ENCODE results near the gene QRICH2. TPM values are rescaled to one million over a fixed set of nuclear protein-coding genes. Genes with fewer than 3 reads are reported as not detected.
"Not testable (repeated sequence)": the region's sequence is repeated elsewhere in the genome, so short reads cannot be mapped to it uniquely, and the experiment has no call there.

Gene QRICH2
- polyA plus RNA-seq, 1 experiment = 3.4 TPM

DNA sequence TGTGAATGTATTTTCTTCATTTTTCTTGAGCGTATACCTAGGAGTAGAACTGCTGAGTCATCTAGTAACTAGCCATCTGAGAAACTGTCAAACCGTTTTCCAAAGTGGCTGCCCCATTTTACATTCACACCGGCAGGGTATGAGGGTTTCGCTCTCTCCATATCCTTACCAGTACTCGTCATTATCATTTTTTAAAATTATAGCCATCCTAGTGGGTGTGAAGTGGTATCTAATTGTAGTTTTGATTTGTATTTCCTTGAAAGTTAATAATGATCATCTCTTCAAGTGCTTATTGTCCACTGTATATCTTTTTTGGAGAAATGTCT lies 73.8 kb downstream of the QRICH2 start:
- TF ChIP-seq, protein P1, sequence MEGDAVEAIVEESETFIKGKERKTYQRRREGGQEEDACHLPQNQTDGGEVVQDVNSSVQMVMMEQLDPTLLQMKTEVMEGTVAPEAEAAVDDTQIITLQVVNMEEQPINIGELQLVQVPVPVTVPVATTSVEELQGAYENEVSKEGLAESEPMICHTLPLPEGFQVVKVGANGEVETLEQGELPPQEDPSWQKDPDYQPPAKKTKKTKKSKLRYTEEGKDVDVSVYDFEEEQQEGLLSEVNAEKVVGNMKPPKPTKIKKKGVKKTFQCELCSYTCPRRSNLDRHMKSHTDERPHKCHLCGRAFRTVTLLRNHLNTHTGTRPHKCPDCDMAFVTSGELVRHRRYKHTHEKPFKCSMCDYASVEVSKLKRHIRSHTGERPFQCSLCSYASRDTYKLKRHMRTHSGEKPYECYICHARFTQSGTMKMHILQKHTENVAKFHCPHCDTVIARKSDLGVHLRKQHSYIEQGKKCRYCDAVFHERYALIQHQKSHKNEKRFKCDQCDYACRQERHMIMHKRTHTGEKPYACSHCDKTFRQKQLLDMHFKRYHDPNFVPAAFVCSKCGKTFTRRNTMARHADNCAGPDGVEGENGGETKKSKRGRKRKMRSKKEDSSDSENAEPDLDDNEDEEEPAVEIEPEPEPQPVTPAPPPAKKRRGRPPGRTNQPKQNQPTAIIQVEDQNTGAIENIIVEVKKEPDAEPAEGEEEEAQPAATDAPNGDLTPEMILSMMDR (IDR thresholded peaks at IDR 0.05; ENCODE audit: insufficient read depth, low read depth, low read length) = no peak
- CTCF ChIA-PET = interaction anchor here (0.7 to 2.4 kb wide), 2 partner anchors 9 to 46 kb away, joined by 3 to 4 read pairs; no protein-coding TSS in a partner anchor
- H3K36me3 ChIP-seq (ENCODE audit: control insufficient read depth, insufficient read depth, low read length) = no peaks in the 10 kb centered on the region
- H3K27me3 ChIP-seq (ENCODE audit: control insufficient read depth, insufficient read depth, low read length) = peaks cover 11% of the 10 kb centered on the region
- POLR2A ChIA-PET = no interaction called here
- no peak overlapping the region for H3K4me3 ChIP-seq (ENCODE audit: low read depth, low read length)
- DNase-seq (ENCODE audit: low read depth) = no peak

DNA sequence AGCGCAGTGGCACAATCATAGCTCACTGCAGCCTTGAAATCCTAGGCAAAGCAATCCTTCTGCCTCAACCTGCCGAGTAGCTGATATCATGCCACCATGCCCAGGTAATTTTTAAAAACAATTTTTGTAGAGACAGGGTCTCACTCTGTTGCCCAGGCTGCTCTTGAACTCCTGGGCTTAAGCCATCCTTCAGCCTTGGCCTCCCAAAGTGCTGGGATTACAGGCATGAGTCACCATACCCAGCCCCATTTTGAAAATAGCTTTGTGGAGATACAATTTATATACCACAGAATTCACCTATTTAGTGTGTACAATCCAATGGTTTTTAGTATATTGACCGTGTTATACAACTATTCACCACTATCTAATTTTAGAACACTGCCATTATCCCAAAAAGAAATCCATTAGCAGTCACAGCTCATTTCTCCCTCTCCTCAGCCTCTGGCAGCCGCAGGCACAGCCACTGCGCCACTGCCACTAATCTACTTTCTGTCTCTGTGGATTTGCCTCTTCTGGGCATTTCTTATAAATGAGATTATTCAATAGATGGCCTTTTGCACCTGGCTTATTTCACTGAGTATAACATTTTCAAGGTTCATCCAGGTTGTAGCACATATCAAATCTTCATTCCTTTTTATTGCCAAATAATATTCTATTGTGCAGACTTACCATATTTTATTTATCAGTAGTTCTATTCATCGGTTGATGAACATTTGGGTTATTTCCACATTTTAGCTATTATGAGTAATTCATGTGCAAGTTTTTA lies 74.3 kb downstream of the QRICH2 start:
- Histone ChIP-seq H3K36me3 (ENCODE audit: control insufficient read depth, insufficient read depth, low read length) (no peaks in the 10 kb centered on the region), H3K27me3 (ENCODE audit: control insufficient read depth, insufficient read depth, low read length) (peaks cover 11% of the 10 kb centered on the region), H3K4me3 (ENCODE audit: low read depth, low read length) (no peak overlapping the region)
- TF ChIP-seq, protein P1 (IDR thresholded peaks at IDR 0.05; ENCODE audit: insufficient read depth, low read depth, low read length) = no peak
- no peak for DNase-seq (ENCODE audit: low read depth)
- ChIA-PET CTCF (interaction anchor here (0.7 to 2.4 kb wide), 2 partner anchors 9 to 46 kb away, joined by 3 to 4 read pairs; no protein-coding TSS in a partner anchor), POLR2A (no interaction called here)

DNA sequence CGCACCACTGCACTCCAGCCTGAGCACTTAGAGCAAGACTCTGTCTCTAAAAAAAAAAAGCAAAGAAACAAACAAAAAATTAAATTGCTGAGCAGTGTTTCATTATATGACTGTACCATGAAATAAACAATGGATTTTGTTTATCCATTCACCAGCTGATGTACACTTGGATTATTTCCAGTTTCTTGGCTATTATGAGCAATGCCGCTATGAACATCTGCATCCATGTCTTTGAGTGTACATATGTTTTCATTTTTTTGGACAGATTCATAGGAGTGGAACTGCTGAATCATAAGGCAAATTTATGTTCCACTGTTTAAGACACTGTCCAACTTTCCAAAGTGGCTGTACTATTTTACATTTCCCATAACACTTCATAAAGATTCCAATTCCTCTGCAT lies 75.7 kb downstream of the QRICH2 start:
- TF ChIP-seq, protein P1 (IDR thresholded peaks at IDR 0.05; ENCODE audit: insufficient read depth, low read depth, low read length) = no peak
- ChIA-PET CTCF (interaction anchor here (1.4 to 2.4 kb wide), 2 partner anchors 11 to 14 kb away, joined by 3 to 4 read pairs; no protein-coding TSS in a partner anchor), POLR2A (no interaction called here)
- Histone ChIP-seq H3K27me3 (ENCODE audit: control insufficient read depth, insufficient read depth, low read length) (peaks cover 4% of the 10 kb centered on the region; the same call in 1 of the 2 replicates), H3K36me3 (ENCODE audit: control insufficient read depth, insufficient read depth, low read length) (no peaks in the 10 kb centered on the region), H3K4me3 (ENCODE audit: low read depth, low read length) (no peak overlapping the region)
- DNase-seq (ENCODE audit: low read depth) = peak; percentile 76

DNA sequence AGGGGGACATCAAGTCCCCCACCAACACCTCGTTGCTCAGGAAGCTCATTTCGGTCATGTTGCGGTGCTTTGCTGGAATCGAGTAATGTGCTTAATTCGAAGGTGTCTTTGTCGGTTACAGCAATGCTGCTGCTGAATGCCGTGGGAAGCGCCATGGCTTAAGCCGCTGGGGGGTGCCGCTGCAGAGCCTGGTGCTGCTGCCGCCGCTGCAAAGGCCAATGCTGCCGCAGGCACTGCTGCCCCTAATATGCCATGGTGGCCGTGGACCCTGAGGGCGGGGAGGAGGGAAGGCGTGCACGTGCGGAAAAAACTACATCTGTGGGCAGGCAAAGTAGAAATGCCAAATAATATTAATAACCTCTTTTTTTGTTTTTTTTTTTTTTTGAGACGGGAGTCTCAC lies 81.3 kb downstream of the QRICH2 start:
- H3K36me3 ChIP-seq (ENCODE audit: control insufficient read depth, insufficient read depth, low read length); POLR2A ChIA-PET; CTCF ChIA-PET; H3K27me3 ChIP-seq (ENCODE audit: control insufficient read depth, insufficient read depth, low read length); DNase-seq (ENCODE audit: low read depth); H3K4me3 ChIP-seq (ENCODE audit: low read depth, low read length): not testable (repeated sequence)

DNA sequence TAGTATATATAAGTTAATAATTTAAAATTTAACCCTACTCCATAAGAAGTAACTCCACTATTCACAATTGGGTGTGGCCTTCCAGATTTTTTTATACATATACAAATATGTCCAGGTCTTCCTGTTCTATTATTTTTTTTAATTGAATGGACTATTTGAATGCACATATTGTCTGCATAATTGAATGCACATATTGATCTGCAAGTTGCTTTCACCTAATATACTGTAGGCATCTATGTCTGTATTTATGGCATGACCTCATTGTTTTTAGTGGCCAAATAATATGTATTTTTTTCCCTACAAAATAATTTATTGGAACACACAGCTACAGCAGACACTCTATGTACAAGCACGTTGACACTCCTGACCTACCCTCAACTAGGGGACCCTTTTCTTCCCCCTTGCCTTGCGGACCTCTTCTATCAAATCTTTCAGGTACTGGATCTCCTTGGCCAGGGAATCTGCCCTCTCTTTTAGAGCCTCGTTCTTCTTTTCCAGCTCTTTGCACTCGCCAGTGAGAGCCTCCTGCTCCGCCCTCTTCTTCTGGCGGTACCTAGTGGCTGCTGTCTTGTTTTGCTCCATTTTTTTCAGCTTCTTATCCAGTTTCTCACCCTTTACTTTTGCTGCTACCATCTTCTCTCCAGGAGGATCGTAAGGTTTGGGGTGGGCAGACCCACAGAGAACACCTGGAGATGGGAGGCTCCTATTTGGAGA lies 82.5 kb downstream of the QRICH2 start:
- H3K27me3 ChIP-seq (ENCODE audit: control insufficient read depth, insufficient read depth, low read length); H3K36me3 ChIP-seq (ENCODE audit: control insufficient read depth, insufficient read depth, low read length); POLR2A ChIA-PET; DNase-seq (ENCODE audit: low read depth); H3K4me3 ChIP-seq (ENCODE audit: low read depth, low read length): not testable (repeated sequence)
- CTCF ChIA-PET = interaction anchor here (0.7 kb wide), 1 partner anchor 12 kb away, joined by 3 read pairs; no protein-coding TSS in a partner anchor

Small RNAs within 50 kb of the gene (small RNA-seq; reads per million reads assigned to genes)
- gene RF00019 (ENCODE audit: insufficient read length, low read depth, low replicate concordance) (not detected), gene RNU6-24P (ENCODE audit: insufficient read length, low read depth, low replicate concordance) (not detected)

Other genes with a start within 250 kb of the QRICH2 start
- gene SRP68, start 235.8 kb downstream of the QRICH2 start, polyA plus RNA-seq (2011; rRNA removed) = 62.6 and 70.8 TPM in 2 replicates
- gene GALR2, start 233.5 kb downstream of the QRICH2 start, polyA plus RNA-seq (2011; rRNA removed) = not detected in 2 replicates
- gene ZACN, start 229.1 kb downstream of the QRICH2 start, polyA plus RNA-seq (2011; rRNA removed) = 0.05 TPM in 1 of 2 replicates, not detected in the other
- 91.7 and 122 TPM in 2 replicates for gene EXOC7, start 204.5 kb downstream of the QRICH2 start, polyA plus RNA-seq (2011; rRNA removed)
- not detected in 2 replicates for gene FOXJ1, start 167.0 kb downstream of the QRICH2 start, polyA plus RNA-seq (2011; rRNA removed)
- gene RNF157, start 67.8 kb downstream of the QRICH2 start, polyA plus RNA-seq (2011; rRNA removed) = 0.13 and 0.50 TPM in 2 replicates
- 35.0 and 50.7 TPM in 2 replicates for gene UBALD2, start 42.9 kb downstream of the QRICH2 start, polyA plus RNA-seq (2011; rRNA removed)
- 68.5 and 72.8 TPM in 2 replicates for gene PRPSAP1, start 45.6 kb upstream of the QRICH2 start, polyA plus RNA-seq (2011; rRNA removed)
- 21.4 and 57.8 TPM in 2 replicates for gene SPHK1, start 76.3 kb upstream of the QRICH2 start, polyA plus RNA-seq (2011; rRNA removed)
- 7.0 and 11.1 TPM in 2 replicates for gene UBE2O, start 144.9 kb upstream of the QRICH2 start, polyA plus RNA-seq (2011; rRNA removed)
- gene AANAT, start 159.3 kb upstream of the QRICH2 start, polyA plus RNA-seq (2011; rRNA removed) = not detected in 2 replicates
- gene RHBDF2, start 193.1 kb upstream of the QRICH2 start, polyA plus RNA-seq (2011; rRNA removed) = 6.4 and 8.9 TPM in 2 replicates
- gene CYGB, start 229.4 kb upstream of the QRICH2 start, polyA plus RNA-seq (2011; rRNA removed) = 1.1 and 1.4 TPM in 2 replicates
- 0.21 TPM in 1 of 2 replicates, not detected in the other for gene PRCD, start 231.8 kb upstream of the QRICH2 start, polyA plus RNA-seq (2011; rRNA removed)